Nephron progenitor cell (in vitro differentiated cells): Measurements from ENCODE around the gene TMEM158.

Source experiments
- DNase-seq: peaks from one replicate; pipeline ENCODE4 v3.0.0; 2021
- H3K27ac Mint-ChIP-seq: 2 replicates; pipeline ENCODE4 v1.8.0; 2021; ENCODE audit warnings: mild to moderate bottlenecking, moderate library complexity, mixed read lengths
- H3K27me3 Mint-ChIP-seq: 2 replicates; pipeline ENCODE4 v1.8.0; 2021; ENCODE audit warnings: mild to moderate bottlenecking, low read depth, mixed read lengths; ENCODE audit not compliant: poor library complexity
- H3K36me3 Mint-ChIP-seq: 2 replicates; pipeline ENCODE4 v1.8.0; 2021; ENCODE audit warnings: low read depth, mixed read lengths
- H3K4me1 Mint-ChIP-seq: 2 replicates; pipeline ENCODE4 v1.8.0; 2021; ENCODE audit warnings: mixed read lengths
- H3K4me3 Mint-ChIP-seq: 2 replicates; pipeline ENCODE4 v1.8.0; 2021; ENCODE audit warnings: mild to moderate bottlenecking, moderate library complexity, mixed read lengths
- H3K9me3 Mint-ChIP-seq: 2 replicates; pipeline ENCODE4 v1.8.0; 2021; ENCODE audit warnings: mild to moderate bottlenecking, moderate library complexity, mixed read lengths
- CTCF ChIP-seq: fragments of 200-600 bp; sonication (generic); IDR thresholded peaks from 2 replicates; pipeline ENCODE4 v1.5.0; 2021; ENCODE audit warnings: antibody characterized with exemption

TMEM158 gene

GRCh38 chr3:45204136-45204535 lies 22.0 kb downstream of the TMEM158 start:
- H3K27ac Mint-ChIP-seq, result no peak overlapping the region
- no peak overlapping the region for H3K4me3 Mint-ChIP-seq
- no peak for DNase-seq
- H3K36me3 Mint-ChIP-seq, result no peaks in the 10 kb centered on the region
- H3K27me3 Mint-ChIP-seq, result peaks cover 8% of the 10 kb centered on the region
- no peaks in the 10 kb centered on the region for H3K9me3 Mint-ChIP-seq
- peaks cover 5% of the 10 kb centered on the region for H3K4me1 Mint-ChIP-seq
- no peak for TF ChIP-seq CTCF

GRCh38 chr3:45199837-45200648 lies 26.0 kb downstream of the TMEM158 start:
- no peak for TF ChIP-seq CTCF
- H3K36me3 Mint-ChIP-seq, result no peaks in the 10 kb centered on the region
- H3K27me3 Mint-ChIP-seq, result peaks cover 15% of the 10 kb centered on the region
- DNase-seq, result no peak
- H3K4me1 Mint-ChIP-seq, result peaks cover 5% of the 10 kb centered on the region
- no peaks in the 10 kb centered on the region for H3K9me3 Mint-ChIP-seq
- H3K4me3 Mint-ChIP-seq, result no peak overlapping the region
- no peak overlapping the region for H3K27ac Mint-ChIP-seq

GRCh38 chr3:45198264-45199260 lies 27.5 kb downstream of the TMEM158 start:
- H3K4me1 Mint-ChIP-seq, result peaks cover 5% of the 10 kb centered on the region
- no peak for DNase-seq
- H3K4me3 Mint-ChIP-seq, result no peak overlapping the region
- H3K36me3 Mint-ChIP-seq, result no peaks in the 10 kb centered on the region
- H3K27me3 Mint-ChIP-seq, result peaks cover 15% of the 10 kb centered on the region
- TF ChIP-seq CTCF, result no peak
- no peak overlapping the region for H3K27ac Mint-ChIP-seq
- no peaks in the 10 kb centered on the region for H3K9me3 Mint-ChIP-seq

- no peaks in the 10 kb centered on the region for H3K36me3 Mint-ChIP-seq
- no peak for DNase-seq
- peaks cover 7% of the 10 kb centered on the region for H3K4me1 Mint-ChIP-seq
- no peak for TF ChIP-seq CTCF
- no peaks in the 10 kb centered on the region for H3K9me3 Mint-ChIP-seq
- no peak overlapping the region for H3K4me3 Mint-ChIP-seq
- no peak overlapping the region for H3K27ac Mint-ChIP-seq
- H3K27me3 Mint-ChIP-seq, result peaks cover 10% of the 10 kb centered on the region
Measured at GRCh38 chr3:45194791-45195190, 31.3 kb downstream of the TMEM158 start.

- Mint-ChIP-seq H3K36me3 (no peaks in the 10 kb centered on the region), H3K27me3 (peaks cover 10% of the 10 kb centered on the region), H3K4me3 (no peak overlapping the region), H3K4me1 (peaks cover 11% of the 10 kb centered on the region), H3K27ac (no peak overlapping the region), H3K9me3 (no peaks in the 10 kb centered on the region)
- no peak for DNase-seq
- no peak for TF ChIP-seq CTCF
Measured at GRCh38 chr3:45191924-45192417, 34.1 kb downstream of the TMEM158 start.
